ENCODE results near the gene AHRR. TPM values are rescaled to one million over a fixed set of nuclear protein-coding genes. Genes with fewer than 3 reads are reported as not detected.

AHRR gene
- total RNA-seq, 1 donor from 2014 or later: 6.1 TPM

DNA sequence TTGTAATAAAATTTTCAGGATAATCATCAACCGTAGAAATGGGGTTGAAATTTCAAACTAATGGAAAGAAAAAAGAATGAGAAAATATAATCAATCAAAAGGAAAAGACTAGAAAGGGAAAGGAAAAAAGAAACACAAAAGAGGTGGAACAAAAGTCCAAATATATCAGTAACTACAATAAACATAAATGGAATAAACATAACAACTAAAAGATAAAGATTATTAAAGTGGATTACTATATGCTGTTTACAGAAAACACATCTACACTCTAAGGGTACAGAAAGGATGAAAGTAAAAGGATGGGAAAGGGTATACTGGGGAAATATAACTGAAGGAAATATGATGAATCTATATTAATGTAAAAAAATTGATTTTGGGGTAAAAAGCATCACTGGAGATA lies 43.0 kb downstream of the AHRR start:
- intact Hi-C loops (cut with micrococcal nuclease): no loop called here
- H3K27me3 Mint-ChIP-seq: peaks cover under 1% of the 10 kb centered on the region
- H3K4me1 Mint-ChIP-seq: peaks cover 24% of the 10 kb centered on the region
- no peaks in the 10 kb centered on the region for H3K36me3 Mint-ChIP-seq (ENCODE audit: low read depth)
- no peak for DNase-seq
- no peak overlapping the region for H3K27ac Mint-ChIP-seq
- H3K9me3 Mint-ChIP-seq: peaks cover 9% of the 10 kb centered on the region
- POLR2A ChIA-PET: no interaction called here
- H3K4me3 Mint-ChIP-seq: no peak overlapping the region
- CTCF ChIA-PET: no interaction called here
- no peak for TF ChIP-seq CTCF (IDR thresholded peaks at IDR 0.05)
- ATAC-seq (ENCODE audit: low read depth): no peak

DNA sequence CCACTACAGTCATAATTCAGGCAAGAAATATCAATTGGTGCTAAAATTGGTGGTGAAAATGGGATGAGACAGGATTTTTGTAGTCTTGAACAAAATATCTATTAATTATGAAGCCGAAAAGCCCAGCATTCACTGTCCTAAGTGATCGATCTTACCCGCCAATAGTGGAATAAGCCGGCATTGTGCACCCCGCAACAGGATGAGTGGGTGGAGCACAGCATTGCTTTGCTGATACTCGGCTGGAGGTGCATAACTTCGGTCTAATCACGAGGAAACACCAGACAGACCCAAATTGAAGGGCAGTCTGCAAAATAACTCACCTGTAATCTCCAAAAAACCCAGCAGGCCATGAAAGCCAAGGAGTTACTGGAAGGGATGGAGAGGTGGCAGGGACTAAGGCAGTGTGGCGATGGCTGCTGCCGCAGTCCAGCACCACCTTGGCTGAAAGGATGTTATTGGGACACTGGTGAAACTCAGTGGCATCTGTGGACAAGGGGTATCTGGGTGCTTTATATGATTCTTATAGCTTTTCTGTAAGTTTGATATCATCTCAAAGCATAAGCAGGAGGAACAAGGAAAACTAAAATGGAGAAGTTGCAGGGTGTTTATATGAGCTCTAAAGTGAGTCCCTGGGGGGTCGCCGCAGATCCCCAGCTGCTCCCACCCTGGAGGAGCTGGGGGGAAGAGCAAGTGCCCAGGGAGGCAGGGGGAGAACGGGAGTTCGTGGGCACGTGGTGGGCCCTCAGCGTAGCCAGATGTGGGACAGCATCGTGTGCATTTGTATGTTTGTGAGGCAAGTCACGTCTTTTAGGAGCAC lies 45.2 kb downstream of the AHRR start:
- Mint-ChIP-seq H3K36me3 (ENCODE audit: low read depth) (no peaks in the 10 kb centered on the region), H3K27me3 (peaks cover 5% of the 10 kb centered on the region), H3K4me1 (peaks cover 27% of the 10 kb centered on the region), H3K9me3 (peaks cover 9% of the 10 kb centered on the region), H3K4me3 (no peak overlapping the region), H3K27ac (no peak overlapping the region)
- DNase-seq (no peak), ATAC-seq (ENCODE audit: low read depth) (no peak)
- ChIA-PET CTCF (no interaction called here), POLR2A (interaction anchor here (0.6 kb wide), 1 partner anchor 36 kb away, joined by 3 read pairs; no protein-coding TSS in a partner anchor)
- intact Hi-C loops (cut with micrococcal nuclease): loop anchor here (5.0 kb wide), 1 partner anchor 34 kb away; no protein-coding TSS in a partner anchor
- no peak for TF ChIP-seq CTCF (IDR thresholded peaks at IDR 0.05)

GRCh38 chr5:367358-368130 lies 46.0 kb downstream of the AHRR start:
- no peaks in the 10 kb centered on the region for H3K36me3 Mint-ChIP-seq (ENCODE audit: low read depth)

DNA sequence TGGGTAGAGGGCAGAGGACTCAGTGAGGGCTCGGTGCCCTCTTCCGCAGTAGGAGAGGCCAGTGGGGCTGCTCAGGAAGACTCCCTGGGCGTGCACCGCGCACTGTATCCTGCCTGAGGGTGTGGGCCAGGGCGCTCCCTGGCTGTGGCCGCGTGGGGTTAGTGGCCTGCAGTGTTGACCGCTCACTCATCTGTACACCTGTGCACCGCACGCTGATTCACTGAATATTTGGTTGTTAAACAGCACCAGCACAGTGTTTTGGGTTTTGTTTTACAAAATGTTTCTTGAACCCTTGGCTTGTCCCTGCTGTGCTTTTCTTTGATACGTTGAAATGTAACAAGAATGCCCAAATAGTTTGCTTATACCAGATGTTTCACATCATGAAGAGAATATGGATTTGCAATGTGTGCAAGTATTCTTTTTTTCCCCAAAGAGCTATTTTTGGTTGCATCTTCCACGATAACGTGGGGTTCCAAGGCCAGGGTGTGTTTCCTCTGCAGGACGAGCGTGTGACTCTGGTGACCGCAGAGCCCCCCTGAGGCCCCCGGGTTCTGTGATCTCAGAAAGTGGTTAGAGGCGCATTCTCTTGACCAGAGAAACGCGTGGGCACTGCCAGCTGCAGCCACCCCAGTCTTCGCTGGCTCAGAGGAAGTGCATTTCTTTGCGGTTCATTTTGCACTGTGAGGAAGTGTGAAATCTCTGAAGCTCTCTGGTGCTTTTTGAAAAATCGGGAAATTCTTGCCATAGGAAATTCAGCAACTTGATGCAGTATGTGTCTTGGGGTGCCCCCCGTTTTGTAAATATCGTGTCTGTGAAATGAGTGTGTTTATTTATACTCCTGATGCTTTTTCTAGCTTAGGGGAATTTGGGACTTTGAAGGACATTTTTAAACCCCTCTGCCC lies 46.9 kb downstream of the AHRR start:
- POLR2A ChIA-PET: interaction anchor here (1.0 to 1.4 kb wide), 6 partner anchors 8 to 56 kb away, joined by 3 to 8 read pairs (median 4); no protein-coding TSS in a partner anchor
- Mint-ChIP-seq H3K36me3 (ENCODE audit: low read depth) (no peaks in the 10 kb centered on the region), H3K27ac (peak overlapping the region; percentile 50), H3K4me3 (peak overlapping the region; percentile 59), H3K4me1 (peaks cover 27% of the 10 kb centered on the region), H3K27me3 (peaks cover 9% of the 10 kb centered on the region), H3K9me3 (peaks cover 9% of the 10 kb centered on the region)
- peak; percentile 59 for ATAC-seq (ENCODE audit: low read depth)
- CTCF ChIA-PET: interaction anchor here (0.8 to 2.1 kb wide), 2 partner anchors 51 to 62 kb away, joined by 3 to 6 read pairs; no protein-coding TSS in a partner anchor
- DNase-seq: no peak
- intact Hi-C loops (cut with micrococcal nuclease): loop anchor here (2.0 to 5.0 kb wide), 2 partner anchors 36 to 56 kb away; no protein-coding TSS in a partner anchor
- TF ChIP-seq CTCF (IDR thresholded peaks at IDR 0.05): no peak

More at GRCh38 chr5:367358-368130, 46.0 kb downstream of the AHRR start:
- POLR2A ChIA-PET: no interaction called here
- Mint-ChIP-seq H3K27ac (no peak overlapping the region), H3K27me3 (peaks cover 9% of the 10 kb centered on the region), H3K4me1 (peaks cover 27% of the 10 kb centered on the region), H3K4me3 (no peak overlapping the region), H3K9me3 (peaks cover 9% of the 10 kb centered on the region)
- intact Hi-C loops (cut with micrococcal nuclease): loop anchor here (2.0 to 5.0 kb wide), 2 partner anchors 35 to 57 kb away; no protein-coding TSS in a partner anchor
- DNase-seq (no peak), ATAC-seq (ENCODE audit: low read depth) (no peak)
- no peak for TF ChIP-seq CTCF (IDR thresholded peaks at IDR 0.05)
- CTCF ChIA-PET: interaction anchor here (2.1 kb wide), 1 partner anchor 63 kb away, joined by 6 read pairs; no protein-coding TSS in a partner anchor

Data from activated B cell treated with CpG ODN at 0.5 μM for 24 hours (primary cell).